Measurements from ENCODE around the gene DUSP11. TPM values are rescaled to one million over a fixed set of nuclear protein-coding genes. Genes with fewer than 3 reads are reported as not detected.
A peak's percentile ranks its signal among the peaks of the same experiment; 100 is the strongest.

The DUSP11 gene
- total RNA-seq, 1 donor from 2014 or later: 30.5 TPM

DNA sequence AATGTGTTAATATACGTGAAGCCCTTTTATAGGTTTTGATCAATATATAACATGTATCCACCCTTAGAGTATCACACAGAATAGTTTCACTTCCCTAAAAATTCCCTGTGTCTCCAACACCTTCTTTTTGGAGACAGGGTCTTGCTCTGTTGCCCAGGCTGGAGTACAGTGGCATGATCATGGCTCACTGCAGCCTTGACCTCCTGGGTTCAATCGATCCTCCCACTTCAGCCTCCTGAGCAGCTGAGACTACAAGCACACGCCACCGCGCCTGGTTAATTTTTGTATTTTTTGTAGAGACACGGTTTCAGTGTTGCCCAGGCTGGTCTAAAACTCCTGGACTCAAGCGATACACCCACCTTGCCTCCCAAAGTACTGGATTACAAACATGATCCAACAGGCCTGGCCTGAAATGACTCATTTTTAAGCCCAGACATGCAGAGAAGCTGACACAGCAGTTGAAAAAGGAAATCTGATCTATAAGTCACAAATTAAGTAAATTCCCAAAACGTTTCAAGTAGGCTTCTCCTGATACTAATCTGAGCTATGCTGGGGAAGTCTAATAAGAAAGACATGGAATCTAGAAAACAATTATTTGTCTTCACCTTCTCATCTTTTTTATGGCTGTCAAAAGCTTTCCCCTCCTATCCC is 2.9 kb downstream of the DUSP11 start:
- no peak for TF ChIP-seq CTCF (IDR thresholded peaks at IDR 0.05)
- intact Hi-C loops (cut with micrococcal nuclease): no loop called here
- Mint-ChIP-seq H3K36me3 (ENCODE audit: low read depth) (peaks cover 57% of the 10 kb centered on the region), H3K27me3 (no peaks in the 10 kb centered on the region), H3K9me3 (no peaks in the 10 kb centered on the region), H3K4me3 (peak overlapping the region; percentile 15), H3K4me1 (peaks cover 26% of the 10 kb centered on the region), H3K27ac (no peak overlapping the region)
- ChIA-PET POLR2A (no interaction called here), CTCF (no interaction called here)
- ATAC-seq (ENCODE audit: low read depth) (no peak), DNase-seq (no peak)

GRCh38 chr2:73776381-73776780 is 3.5 kb downstream of the DUSP11 start:
- CTCF ChIA-PET: no interaction called here
- H3K27ac Mint-ChIP-seq: no peak overlapping the region
- H3K36me3 Mint-ChIP-seq (ENCODE audit: low read depth): peaks cover 60% of the 10 kb centered on the region
- peaks cover 26% of the 10 kb centered on the region for H3K4me1 Mint-ChIP-seq
- H3K4me3 Mint-ChIP-seq: no peak overlapping the region
- intact Hi-C loops (cut with micrococcal nuclease): no loop called here
- H3K27me3 Mint-ChIP-seq: no peaks in the 10 kb centered on the region
- DNase-seq: no peak
- ATAC-seq (ENCODE audit: low read depth): no peak
- no peak for TF ChIP-seq CTCF (IDR thresholded peaks at IDR 0.05)
- POLR2A ChIA-PET: interaction anchor here (0.7 kb wide), 1 partner anchor 468 kb away, joined by 5 read pairs; no protein-coding TSS in a partner anchor
- no peaks in the 10 kb centered on the region for H3K9me3 Mint-ChIP-seq

- Mint-ChIP-seq H3K27me3 (no peaks in the 10 kb centered on the region), H3K36me3 (ENCODE audit: low read depth) (peaks cover 81% of the 10 kb centered on the region), H3K27ac (no peak overlapping the region), H3K4me1 (peaks cover 4% of the 10 kb centered on the region), H3K4me3 (no peak overlapping the region), H3K9me3 (no peaks in the 10 kb centered on the region)
- TF ChIP-seq CTCF (IDR thresholded peaks at IDR 0.05): no peak
- POLR2A ChIA-PET: no interaction called here
- ATAC-seq (ENCODE audit: low read depth) (no peak), DNase-seq (no peak)
- intact Hi-C loops (cut with micrococcal nuclease): no loop called here
- CTCF ChIA-PET: no interaction called here
Observed at GRCh38 chr2:73772819-73773218, 7.1 kb downstream of the DUSP11 start.

DNA sequence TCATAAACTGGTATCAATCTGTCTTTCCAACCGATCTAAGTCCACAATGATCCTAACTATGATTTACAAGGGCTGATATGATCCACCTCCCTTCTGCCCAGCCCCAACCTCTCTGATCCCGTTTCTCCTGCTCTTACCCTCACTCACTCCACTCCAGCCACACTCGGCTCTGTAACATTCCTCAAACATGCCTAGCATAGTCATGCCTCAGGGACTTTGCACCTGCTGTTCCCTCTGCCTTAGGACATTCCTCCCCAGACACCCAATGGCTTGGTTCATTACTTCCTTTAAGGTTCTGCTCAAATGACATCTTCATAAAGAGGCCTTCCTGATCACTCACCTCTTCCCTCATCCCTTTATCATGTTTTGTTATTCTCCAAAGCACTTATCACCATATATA is 9.2 kb downstream of the DUSP11 start:
- H3K36me3 Mint-ChIP-seq (ENCODE audit: low read depth): peaks cover 82% of the 10 kb centered on the region
- ATAC-seq (ENCODE audit: low read depth): no peak
- DNase-seq: no peak
- no peaks in the 10 kb centered on the region for H3K27me3 Mint-ChIP-seq
- H3K27ac Mint-ChIP-seq: no peak overlapping the region
- no peaks in the 10 kb centered on the region for H3K4me1 Mint-ChIP-seq
- H3K9me3 Mint-ChIP-seq: no peaks in the 10 kb centered on the region
- POLR2A ChIA-PET: no interaction called here
- CTCF ChIA-PET: no interaction called here
- no peak overlapping the region for H3K4me3 Mint-ChIP-seq
- TF ChIP-seq CTCF (IDR thresholded peaks at IDR 0.05): no peak
- intact Hi-C loops (cut with micrococcal nuclease): no loop called here

DNA sequence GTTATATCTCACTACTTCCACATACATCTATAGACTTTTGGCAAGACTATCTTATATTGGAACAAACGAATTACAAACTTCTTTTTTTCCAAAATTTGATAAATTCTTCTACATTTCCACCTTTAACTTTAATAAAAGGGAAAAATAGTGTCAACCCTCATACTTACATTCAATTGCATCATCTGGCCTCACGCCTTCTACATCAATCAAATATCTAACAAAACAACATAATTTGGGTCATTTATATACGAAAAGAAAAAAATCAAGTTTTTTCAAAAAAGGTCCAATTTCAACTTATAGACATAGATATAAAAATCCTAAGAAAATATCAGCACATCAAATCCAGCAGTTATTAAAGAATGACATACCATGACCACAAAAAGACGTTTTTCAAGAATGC is 12.9 kb downstream of the DUSP11 start:
- Mint-ChIP-seq H3K27me3 (no peaks in the 10 kb centered on the region), H3K36me3 (ENCODE audit: low read depth) (peaks cover 85% of the 10 kb centered on the region), H3K27ac (no peak overlapping the region), H3K4me3 (no peak overlapping the region), H3K4me1 (no peaks in the 10 kb centered on the region), H3K9me3 (no peaks in the 10 kb centered on the region)
- DNase-seq: no peak
- ChIA-PET CTCF (no interaction called here), POLR2A (no interaction called here)
- TF ChIP-seq CTCF (IDR thresholded peaks at IDR 0.05): no peak
- intact Hi-C loops (cut with micrococcal nuclease): no loop called here
- no peak for ATAC-seq (ENCODE audit: low read depth)

Data from activated B cell treated with CpG ODN at 0.5 μM for 24 hours (primary cell).